ENCODE data around the gene EYA2. TPM values are rescaled to one million over a fixed set of nuclear protein-coding genes. Genes with fewer than 3 reads are reported as not detected.

EYA2 gene
- total RNA-seq, 4 donors from 2014 or later, result 9.9 to 20.1 (median 13.8) TPM

GRCh38 chr20:47070176-47070575 is 175.5 kb downstream of the EYA2 start:
- Histone ChIP-seq H3K36me3 (no peaks in the 10 kb centered on the region), H3K4me3 (replicated peaks in 1 of 3) (no peak overlapping the region), H3K4me1 (no peaks in the 10 kb centered on the region), H3K9me3 (no peaks in the 10 kb centered on the region), H3K27ac (no peak overlapping the region), H3K27me3 (no peaks in the 10 kb centered on the region)
- no peak for DNase-seq
- no peak for TF ChIP-seq POLR2A (IDR thresholded peaks at IDR 0.05)
- TF ChIP-seq, protein P1, sequence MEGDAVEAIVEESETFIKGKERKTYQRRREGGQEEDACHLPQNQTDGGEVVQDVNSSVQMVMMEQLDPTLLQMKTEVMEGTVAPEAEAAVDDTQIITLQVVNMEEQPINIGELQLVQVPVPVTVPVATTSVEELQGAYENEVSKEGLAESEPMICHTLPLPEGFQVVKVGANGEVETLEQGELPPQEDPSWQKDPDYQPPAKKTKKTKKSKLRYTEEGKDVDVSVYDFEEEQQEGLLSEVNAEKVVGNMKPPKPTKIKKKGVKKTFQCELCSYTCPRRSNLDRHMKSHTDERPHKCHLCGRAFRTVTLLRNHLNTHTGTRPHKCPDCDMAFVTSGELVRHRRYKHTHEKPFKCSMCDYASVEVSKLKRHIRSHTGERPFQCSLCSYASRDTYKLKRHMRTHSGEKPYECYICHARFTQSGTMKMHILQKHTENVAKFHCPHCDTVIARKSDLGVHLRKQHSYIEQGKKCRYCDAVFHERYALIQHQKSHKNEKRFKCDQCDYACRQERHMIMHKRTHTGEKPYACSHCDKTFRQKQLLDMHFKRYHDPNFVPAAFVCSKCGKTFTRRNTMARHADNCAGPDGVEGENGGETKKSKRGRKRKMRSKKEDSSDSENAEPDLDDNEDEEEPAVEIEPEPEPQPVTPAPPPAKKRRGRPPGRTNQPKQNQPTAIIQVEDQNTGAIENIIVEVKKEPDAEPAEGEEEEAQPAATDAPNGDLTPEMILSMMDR (IDR thresholded peaks at IDR 0.05), result no peak
- intact Hi-C loops (cut with DNase I), result no loop called here
- 92 to 93% methylated on average over 3 of the region's 3 CpGs for WGBS, 2 donors

- Histone ChIP-seq H3K4me3 (replicated peaks in 1 of 3) (no peak overlapping the region), H3K9me3 (no peaks in the 10 kb centered on the region), H3K27me3 (no peaks in the 10 kb centered on the region), H3K4me1 (no peaks in the 10 kb centered on the region), H3K36me3 (no peaks in the 10 kb centered on the region), H3K27ac (no peak overlapping the region)
- intact Hi-C loops (cut with DNase I), result no loop called here
- no peak for DNase-seq
- WGBS, 2 donors, result 90 to 93% methylated on average over 10 of the region's 10 CpGs
- TF ChIP-seq POLR2A (IDR thresholded peaks at IDR 0.05), result no peak
- TF ChIP-seq, protein P1 (IDR thresholded peaks at IDR 0.05), result no peak
Measured at GRCh38 chr20:47071646-47072185, 177.1 kb downstream of the EYA2 start.

- intact Hi-C loops (cut with DNase I), result no loop called here
- WGBS, 2 donors, result 96 to 97% methylated on average over 16 of the region's 16 CpGs
- no peaks in the 10 kb centered on the region for H3K9me3 ChIP-seq
- DNase-seq, result no peak
- H3K4me3 ChIP-seq (replicated peaks in 1 of 3), result no peak overlapping the region
- TF ChIP-seq, protein P1 (IDR thresholded peaks at IDR 0.05), result no peak
- TF ChIP-seq POLR2A (IDR thresholded peaks at IDR 0.05), result no peak
- no peaks in the 10 kb centered on the region for H3K27me3 ChIP-seq
- no peak overlapping the region for H3K27ac ChIP-seq
- no peaks in the 10 kb centered on the region for H3K36me3 ChIP-seq
- H3K4me1 ChIP-seq, result no peaks in the 10 kb centered on the region
Measured at GRCh38 chr20:47073766-47074475, 179.3 kb downstream of the EYA2 start.

DNA sequence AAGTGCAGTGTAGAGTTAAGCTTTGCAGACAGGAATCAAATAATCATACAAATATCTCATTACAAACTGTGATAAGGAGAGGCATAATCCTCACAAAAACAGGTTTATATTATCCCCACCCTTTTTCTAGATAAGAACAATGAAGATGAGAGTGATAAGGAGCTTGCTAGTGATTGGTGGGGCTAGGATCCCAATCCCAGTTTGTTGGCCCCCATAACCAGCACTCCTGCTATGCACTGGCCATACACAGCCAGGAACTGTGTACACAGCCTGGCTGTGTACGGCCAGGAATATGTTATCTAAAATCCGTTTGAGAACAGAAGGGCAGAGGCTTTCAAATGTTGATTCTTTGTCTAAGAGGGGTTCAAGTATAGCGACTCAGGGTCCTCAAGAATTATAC is 180.6 kb downstream of the EYA2 start:
- H3K27me3 ChIP-seq, result no peaks in the 10 kb centered on the region
- intact Hi-C loops (cut with DNase I), result no loop called here
- no peak for TF ChIP-seq POLR2A (IDR thresholded peaks at IDR 0.05)
- TF ChIP-seq, protein P1 (IDR thresholded peaks at IDR 0.05), result no peak
- H3K27ac ChIP-seq, result no peak overlapping the region
- 87 to 90% methylated on average over 3 of the region's 3 CpGs for WGBS, 2 donors
- H3K36me3 ChIP-seq, result no peaks in the 10 kb centered on the region
- H3K9me3 ChIP-seq, result no peaks in the 10 kb centered on the region
- DNase-seq, result no peak
- H3K4me1 ChIP-seq, result no peaks in the 10 kb centered on the region
- H3K4me3 ChIP-seq (replicated peaks in 1 of 3), result no peak overlapping the region

GRCh38 chr20:47079047-47079446 is 184.4 kb downstream of the EYA2 start:
- H3K4me1 ChIP-seq, result no peaks in the 10 kb centered on the region
- no peak for DNase-seq
- TF ChIP-seq POLR2A (IDR thresholded peaks at IDR 0.05), result no peak
- TF ChIP-seq, protein P1 (IDR thresholded peaks at IDR 0.05), result no peak
- intact Hi-C loops (cut with DNase I), result no loop called here
- H3K27ac ChIP-seq, result no peak overlapping the region
- H3K4me3 ChIP-seq (replicated peaks in 1 of 3), result no peak overlapping the region
- no peaks in the 10 kb centered on the region for H3K9me3 ChIP-seq
- no peaks in the 10 kb centered on the region for H3K36me3 ChIP-seq
- no peaks in the 10 kb centered on the region for H3K27me3 ChIP-seq
